Lung (tissue), 12 donors: ENCODE results near the gene RAD18. TPM values are rescaled to one million over a fixed set of nuclear protein-coding genes. Genes with fewer than 3 reads are reported as not detected.

ENCODE experiments used
- ATAC-seq: fragments of 200-7000 bp; cut with Tn5 transposase; one replicate; pipeline ENCODE4 v1.9.1; 2020; ENCODE audit warnings: moderate number of reproducible peaks; ENCODE audit not compliant: insufficient read depth, low FRiP score
- DNase-seq, 3 donors: peaks; one replicate each; pipeline ENCODE4 v3.0.0-alpha.2; 2013 to 2017
- H3K27ac ChIP-seq, 2 donors: one replicate each; pipeline ENCODE4 v1.5.1; 2013; ENCODE audit warnings: mild to moderate bottlenecking in 2 of 2, moderate library complexity in 2 of 2, control low read depth in 1 of 2, inconsistent platforms in 1 of 2, low read depth in 1 of 2, low read length in 1 of 2
- H3K27me3 ChIP-seq, 3 donors: one replicate each; pipeline ENCODE4 v1.5.1; 2013; ENCODE audit warnings: low read length in 2 of 3; ENCODE audit not compliant: control insufficient read depth in 3 of 3, insufficient read depth in 3 of 3
- H3K36me3 ChIP-seq, 4 donors: one replicate each; pipeline ENCODE4 v1.5.1; 2013; ENCODE audit warnings: low read length in 4 of 4, mild to moderate bottlenecking in 1 of 4, moderate library complexity in 1 of 4; ENCODE audit not compliant: control insufficient read depth in 4 of 4, insufficient read depth in 4 of 4
- H3K4me1 ChIP-seq, 5 donors: one replicate each; pipeline ENCODE4 v1.5.1; 2013; ENCODE audit warnings: low read length in 5 of 5, mild to moderate bottlenecking in 2 of 5, moderate library complexity in 1 of 5; ENCODE audit not compliant: control insufficient read depth in 5 of 5, insufficient read depth in 5 of 5
- H3K4me3 ChIP-seq: one replicate; pipeline ENCODE4 v1.5.1; 2013; ENCODE audit warnings: mild to moderate bottlenecking, control low read depth, moderate library complexity
- H3K9ac ChIP-seq, 2 donors: one replicate each; pipeline ENCODE4 v1.5.1; 2013; ENCODE audit warnings: low read length in 2 of 2, control low read depth in 1 of 2; ENCODE audit not compliant: insufficient read depth in 1 of 2
- H3K9me3 ChIP-seq, 4 donors: one replicate each; pipeline ENCODE4 v1.5.1; 2013; ENCODE audit warnings: low read length in 3 of 4, mild to moderate bottlenecking in 1 of 4, moderate library complexity in 1 of 4; ENCODE audit not compliant: control insufficient read depth in 4 of 4, insufficient read depth in 3 of 4
- WGBS, 2 donors: extraction: QIAGEN DNeasy Blood & Tissue Kit; methylation state at CpG; one replicate each; pipeline ENCODE4 v1.1.7; 2013; 5-methylcytosine and 5-hydroxymethylcytosine counted together
- polyA plus RNA-seq, 2 donors: library from polyadenylated mRNA; stranded (reverse); fragments of 200-250 nt; gene quantifications; one replicate each; pipeline ENCODE4 v1.2.1, GENCODE V29; 2013
- total RNA-seq, 2 donors: library from RNA; depleted of rRNA in 1 of 2; stranded (reverse); fragments of >200 nt in 1 of 2; gene quantifications; one replicate each; pipeline ENCODE4 v1.2.1, GENCODE V29; 2014 to 2021
- TF ChIP-seq, protein P1 (sequence below): IDR thresholded peaks from 2 replicates; pipeline ENCODE4 v1.5.1; 2012; ENCODE audit warnings: mild to moderate bottlenecking; ENCODE audit errors: control extremely low read depth, extremely low read depth
- donor health status: control.
- donor health status: control.
- donor health status: Bipolar disorder and iron deficiency.
- donor health status: healthy.
- donor health status: DM: yes; HTN: yes; CAD: no.

RAD18 gene
- total and polyA plus RNA-seq, 4 donors = 2.1 to 23.6 (median 6.3) TPM

GRCh38 chr3:8985876-8986275 is 22.6 kb upstream of the RAD18 start:
- Histone ChIP-seq H3K27me3 (no peaks in the 10 kb centered on the region), H3K4me1 (peaks cover 0 to 34% (median 14%) of the 10 kb centered on the region in 5 donors), H3K4me3 (no peak overlapping the region), H3K9ac (no peak overlapping the region), H3K9me3 (no peaks in the 10 kb centered on the region), H3K36me3 (peaks cover 0 to 9% (median under 1%) of the 10 kb centered on the region in 4 donors), H3K27ac (no peak overlapping the region)
- ATAC-seq (no peak), DNase-seq (no peak)
- 81 to 86% methylated on average over 9 of the region's 9 CpGs for WGBS, 2 donors
- TF ChIP-seq, protein P1, sequence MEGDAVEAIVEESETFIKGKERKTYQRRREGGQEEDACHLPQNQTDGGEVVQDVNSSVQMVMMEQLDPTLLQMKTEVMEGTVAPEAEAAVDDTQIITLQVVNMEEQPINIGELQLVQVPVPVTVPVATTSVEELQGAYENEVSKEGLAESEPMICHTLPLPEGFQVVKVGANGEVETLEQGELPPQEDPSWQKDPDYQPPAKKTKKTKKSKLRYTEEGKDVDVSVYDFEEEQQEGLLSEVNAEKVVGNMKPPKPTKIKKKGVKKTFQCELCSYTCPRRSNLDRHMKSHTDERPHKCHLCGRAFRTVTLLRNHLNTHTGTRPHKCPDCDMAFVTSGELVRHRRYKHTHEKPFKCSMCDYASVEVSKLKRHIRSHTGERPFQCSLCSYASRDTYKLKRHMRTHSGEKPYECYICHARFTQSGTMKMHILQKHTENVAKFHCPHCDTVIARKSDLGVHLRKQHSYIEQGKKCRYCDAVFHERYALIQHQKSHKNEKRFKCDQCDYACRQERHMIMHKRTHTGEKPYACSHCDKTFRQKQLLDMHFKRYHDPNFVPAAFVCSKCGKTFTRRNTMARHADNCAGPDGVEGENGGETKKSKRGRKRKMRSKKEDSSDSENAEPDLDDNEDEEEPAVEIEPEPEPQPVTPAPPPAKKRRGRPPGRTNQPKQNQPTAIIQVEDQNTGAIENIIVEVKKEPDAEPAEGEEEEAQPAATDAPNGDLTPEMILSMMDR = no peak

DNA sequence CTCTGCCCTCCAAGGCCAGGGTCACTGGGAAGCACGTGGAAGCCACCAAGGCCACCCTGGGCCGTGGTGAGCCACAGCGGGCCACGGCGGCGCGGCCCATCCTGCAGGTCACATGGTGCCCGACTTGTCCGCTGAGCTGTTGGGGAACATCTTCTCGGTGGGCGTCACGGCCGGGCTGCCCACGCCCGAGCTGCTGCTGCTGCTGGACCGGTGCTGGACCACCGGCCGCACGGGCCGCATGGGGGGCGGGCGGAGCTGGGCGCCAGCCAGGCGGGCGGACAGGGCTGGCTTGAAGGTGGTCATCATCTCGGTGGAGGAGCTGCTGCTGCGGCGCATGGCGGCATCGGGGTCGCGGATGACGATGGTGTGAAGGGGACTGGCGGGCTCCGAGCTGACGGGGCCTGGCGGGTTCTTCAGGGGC is 22.1 kb upstream of the RAD18 start:
- H3K27me3 ChIP-seq = no peaks in the 10 kb centered on the region
- DNase-seq (no peak), ATAC-seq (no peak)
- WGBS, 2 donors = 97 to 98% methylated on average over 37 of the region's 37 CpGs
- TF ChIP-seq, protein P1 = no peak
- no peak overlapping the region for H3K27ac ChIP-seq
- H3K4me3 ChIP-seq = no peak overlapping the region
- peaks cover 0 to 9% (median under 1%) of the 10 kb centered on the region in 4 donors for H3K36me3 ChIP-seq
- H3K9ac ChIP-seq = no peak overlapping the region
- H3K9me3 ChIP-seq = no peaks in the 10 kb centered on the region
- H3K4me1 ChIP-seq = peaks cover 0 to 29% (median 13%) of the 10 kb centered on the region in 5 donors

DNA sequence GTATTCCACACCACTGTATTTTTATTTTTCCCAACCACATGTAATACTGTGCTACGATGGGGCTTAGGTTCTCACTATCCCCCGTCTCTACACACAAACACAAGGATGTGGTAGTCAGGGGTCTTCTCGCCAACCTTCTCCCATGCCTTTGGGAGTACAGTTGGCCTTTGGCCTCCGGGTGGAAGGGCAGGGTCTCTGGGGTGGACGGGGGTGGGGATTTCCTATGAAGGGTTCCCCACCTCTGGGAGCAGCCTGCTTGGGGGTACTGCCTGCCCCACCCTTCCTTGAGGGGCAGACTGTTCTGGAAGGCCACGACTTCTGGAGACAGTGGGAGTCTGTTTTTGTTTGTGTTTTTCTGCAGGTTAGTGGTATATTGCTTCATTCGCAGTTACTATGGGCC is 21.3 kb upstream of the RAD18 start:
- H3K27ac ChIP-seq = no peak overlapping the region
- no peaks in the 10 kb centered on the region for H3K27me3 ChIP-seq
- TF ChIP-seq, protein P1 = no peak
- WGBS, 2 donors = 86 to 87% methylated on average over 7 of the region's 7 CpGs
- H3K4me3 ChIP-seq = no peak overlapping the region
- ATAC-seq (no peak), DNase-seq (no peak)
- no peaks in the 10 kb centered on the region for H3K9me3 ChIP-seq
- H3K9ac ChIP-seq = no peak overlapping the region
- peaks cover 0 to 5% (median under 1%) of the 10 kb centered on the region in 4 donors for H3K36me3 ChIP-seq
- H3K4me1 ChIP-seq = peaks cover 0 to 29% (median 13%) of the 10 kb centered on the region in 5 donors

DNA sequence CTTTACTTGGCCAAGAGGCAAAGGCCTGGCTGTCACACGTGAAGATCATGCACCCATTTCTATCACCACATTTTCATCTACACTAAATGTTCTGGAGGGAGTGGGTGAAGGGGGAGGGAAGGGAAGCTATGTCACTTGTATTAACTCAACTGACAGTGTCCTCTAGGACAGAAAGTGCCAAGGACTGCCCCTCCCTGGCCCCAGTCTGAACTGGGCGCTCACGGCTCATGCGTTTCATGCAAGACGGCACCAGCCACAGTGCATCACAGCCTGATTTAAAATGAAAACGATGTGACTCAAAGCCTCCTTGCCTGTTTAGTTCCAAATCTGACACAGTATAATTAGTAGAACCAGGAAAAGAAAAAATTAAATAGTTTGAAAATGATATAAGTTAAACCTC is 20.8 kb upstream of the RAD18 start:
- Histone ChIP-seq H3K9ac (no peak overlapping the region), H3K36me3 (peaks cover 0 to 5% (median under 1%) of the 10 kb centered on the region in 4 donors), H3K4me3 (no peak overlapping the region), H3K4me1 (peaks cover 0 to 29% (median 13%) of the 10 kb centered on the region in 5 donors), H3K27ac (no peak overlapping the region), H3K27me3 (no peaks in the 10 kb centered on the region), H3K9me3 (no peaks in the 10 kb centered on the region)
- ATAC-seq (no peak), DNase-seq (no peak)
- TF ChIP-seq, protein P1 = no peak
- WGBS, 2 donors = 85 to 90% methylated on average over 6 of the region's 6 CpGs
